ENCODE data around the gene SNAPC5.

Gene SNAPC5

GRCh38 chr15:66459818-66460615, 37.5 kb downstream of the SNAPC5 start:
- no peak for DNase-seq (ENCODE audit: low read depth)

- no peak for DNase-seq (ENCODE audit: low read depth)
These were observed 41.4 kb downstream of the SNAPC5 start for GRCh38 chr15:66456211-66456610.

GRCh38 chr15:66454143-66454542, 43.4 kb downstream of the SNAPC5 start:
- no peak for DNase-seq (ENCODE audit: low read depth)

GRCh38 chr15:66452971-66453580, 44.5 kb downstream of the SNAPC5 start:
- no peak for DNase-seq (ENCODE audit: low read depth)

GRCh38 chr15:66452420-66452819, 45.1 kb downstream of the SNAPC5 start:
- DNase-seq (ENCODE audit: low read depth): no peak
